SK-N-MC (cell line): ENCODE data around the gene DSE.

Experiments
- EZH2 ChIP-seq: fragments of 200-600 bp; sonication (generic); IDR thresholded peaks from one replicate; pipeline ENCODE4 v1.6.1; 2017; ENCODE audit warnings: antibody characterized with exemption
- POLR2AphosphoS5 ChIP-seq: IDR thresholded peaks from 2 replicates; pipeline ENCODE4 v1.6.1; 2012; ENCODE audit warnings: mild to moderate bottlenecking, low read depth, low read length, borderline replicate concordance

- TF ChIP-seq POLR2AphosphoS5 (no peak), EZH2 (no peak)
Observed at GRCh38 chr6:116369540-116369939, 1.2 kb upstream of the DSE start.
